ENCODE results near the gene PCSK6.

The PCSK6 gene

DNA sequence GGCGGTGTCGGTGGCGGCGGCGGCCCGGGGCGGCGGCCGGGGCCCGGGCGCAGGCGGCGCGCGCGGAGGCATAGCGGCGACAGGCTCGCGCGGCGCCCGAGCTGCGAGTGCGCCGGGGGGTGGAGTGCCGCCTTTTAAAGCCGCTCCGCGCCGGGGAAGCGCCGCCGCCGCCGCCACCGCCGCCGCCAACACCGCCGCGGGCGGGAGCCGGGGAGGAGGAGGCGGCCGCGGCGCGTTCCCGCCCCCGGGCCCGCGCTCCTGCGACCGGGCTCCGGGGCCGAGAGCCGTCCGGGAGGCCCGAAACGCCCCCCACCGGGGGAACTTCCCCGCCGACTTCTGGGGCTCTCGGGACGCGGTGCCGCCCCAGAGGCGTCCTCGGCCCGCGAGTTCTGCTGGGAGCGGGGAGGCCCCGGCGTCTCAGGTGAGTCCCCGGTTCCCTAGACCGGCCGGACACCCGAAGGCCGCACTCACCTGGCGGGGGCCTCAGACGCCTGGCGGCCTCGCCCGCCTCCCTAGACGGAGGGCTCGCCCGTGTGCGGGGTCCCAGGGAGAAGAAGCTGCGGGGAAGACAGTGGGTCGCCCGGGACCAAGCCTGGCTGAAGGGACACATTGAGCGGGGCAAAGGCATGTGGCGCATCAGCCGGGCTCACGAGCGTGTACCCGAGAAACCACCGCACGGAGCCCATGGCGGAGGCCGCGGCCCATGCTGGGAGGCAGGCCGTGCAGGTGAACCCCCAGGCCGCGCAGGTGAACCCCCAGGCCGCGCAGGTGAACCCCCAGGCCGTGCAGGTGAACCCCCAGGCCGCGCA lies at the start of gene PCSK6:
Gene PCSK6, minus strand, starts transcription at position 109 of the 809 bp plus-strand sequence. Its CDS starts 37 bp downstream, at position 72.
- no peak for DNase-seq

DNA sequence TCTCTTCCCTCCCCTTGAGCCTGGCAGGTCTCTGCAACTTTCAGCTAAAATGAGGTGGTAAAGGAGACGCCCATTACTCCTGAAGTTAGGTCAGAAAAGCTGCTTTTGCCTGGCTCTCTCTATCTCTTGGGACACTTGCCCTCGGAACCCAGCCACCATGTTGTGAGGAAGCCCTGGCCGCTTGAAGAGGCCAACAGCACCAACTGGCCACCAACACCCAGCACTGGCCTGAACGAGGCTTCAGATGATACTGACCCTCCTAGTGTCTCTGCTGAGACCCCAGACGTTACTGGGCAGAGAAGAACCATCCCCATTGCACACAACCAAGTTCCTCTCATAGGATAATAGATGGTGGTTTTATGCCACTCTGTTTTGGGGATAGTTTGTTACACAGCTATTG lies 49.5 kb upstream of the PCSK6 start:
- DNase-seq: no peak

DNA sequence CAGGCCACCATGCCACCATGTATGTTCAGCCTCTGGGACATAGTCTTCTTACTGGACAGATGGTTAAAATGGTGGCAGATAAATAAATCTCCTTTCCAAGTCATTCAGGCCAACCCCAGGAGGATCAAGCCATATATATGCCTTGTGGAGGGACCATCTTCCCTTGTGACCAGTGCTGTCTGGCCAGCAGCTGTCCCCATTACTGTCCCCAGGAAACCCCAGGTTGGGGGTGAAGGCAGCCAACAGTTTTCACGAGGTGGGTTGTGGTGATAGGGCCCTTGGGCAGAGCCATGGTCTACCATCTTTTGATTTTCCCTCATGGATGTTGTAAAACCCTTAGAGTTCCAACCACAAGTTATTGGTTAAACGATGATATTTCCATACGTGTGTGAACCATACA lies 48.7 kb upstream of the PCSK6 start:
- DNase-seq: no peak

DNA sequence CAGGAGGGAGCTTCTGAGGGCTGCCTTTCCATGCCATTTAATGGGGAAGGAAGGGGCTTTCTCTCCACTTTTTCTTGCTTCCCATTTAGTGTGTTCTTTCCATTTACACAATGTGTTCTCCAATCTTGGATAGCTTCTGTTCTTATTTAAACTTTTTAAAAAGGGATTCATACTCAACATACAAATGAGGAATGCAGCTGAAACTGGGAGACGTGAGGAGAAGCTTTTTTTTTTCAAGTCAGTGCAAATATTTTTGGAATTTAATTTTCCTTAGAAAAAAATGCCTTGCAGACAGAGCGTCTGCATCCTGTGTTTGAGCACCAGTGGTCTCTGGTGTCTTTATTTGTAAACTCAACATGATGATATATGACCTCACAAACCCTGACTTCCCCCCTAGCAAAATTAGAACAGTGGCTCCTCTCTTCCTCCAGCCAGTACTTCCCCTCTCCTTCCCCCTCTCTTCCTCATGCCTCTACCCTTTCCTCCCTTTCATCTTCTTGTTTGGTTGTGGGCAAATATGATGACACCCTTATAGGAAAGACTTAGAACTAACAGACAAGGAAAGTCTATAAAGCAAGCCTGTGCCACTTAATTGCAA lies 48.1 kb upstream of the PCSK6 start:
- DNase-seq: no peak

DNA sequence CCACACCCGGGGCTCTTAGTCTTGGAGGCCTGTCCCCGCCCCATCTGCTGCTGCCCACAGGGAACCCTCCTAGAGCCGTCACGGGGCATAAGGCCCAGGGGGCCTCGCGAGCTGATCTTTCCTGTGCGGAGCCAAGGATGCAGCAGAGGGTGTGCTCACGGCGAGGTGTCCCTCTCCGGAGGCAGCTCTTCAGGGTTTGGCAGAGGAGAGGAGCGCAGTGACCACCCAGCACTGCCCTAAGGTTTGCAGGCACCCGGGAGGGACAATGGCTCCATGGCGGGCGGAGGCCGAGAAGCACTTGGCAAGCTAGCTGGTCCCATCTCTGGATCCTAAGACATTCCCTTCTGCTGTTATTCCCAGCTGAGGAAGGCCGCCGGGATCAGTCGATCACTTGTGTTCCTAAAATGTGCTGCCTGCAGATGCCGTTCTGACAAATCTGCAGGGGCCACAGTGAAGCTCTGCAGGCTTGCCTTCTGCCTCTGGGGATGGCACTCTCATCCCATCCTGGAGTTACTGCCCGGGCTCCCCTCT lies 47.4 kb upstream of the PCSK6 start:
- no peak for DNase-seq

DNA sequence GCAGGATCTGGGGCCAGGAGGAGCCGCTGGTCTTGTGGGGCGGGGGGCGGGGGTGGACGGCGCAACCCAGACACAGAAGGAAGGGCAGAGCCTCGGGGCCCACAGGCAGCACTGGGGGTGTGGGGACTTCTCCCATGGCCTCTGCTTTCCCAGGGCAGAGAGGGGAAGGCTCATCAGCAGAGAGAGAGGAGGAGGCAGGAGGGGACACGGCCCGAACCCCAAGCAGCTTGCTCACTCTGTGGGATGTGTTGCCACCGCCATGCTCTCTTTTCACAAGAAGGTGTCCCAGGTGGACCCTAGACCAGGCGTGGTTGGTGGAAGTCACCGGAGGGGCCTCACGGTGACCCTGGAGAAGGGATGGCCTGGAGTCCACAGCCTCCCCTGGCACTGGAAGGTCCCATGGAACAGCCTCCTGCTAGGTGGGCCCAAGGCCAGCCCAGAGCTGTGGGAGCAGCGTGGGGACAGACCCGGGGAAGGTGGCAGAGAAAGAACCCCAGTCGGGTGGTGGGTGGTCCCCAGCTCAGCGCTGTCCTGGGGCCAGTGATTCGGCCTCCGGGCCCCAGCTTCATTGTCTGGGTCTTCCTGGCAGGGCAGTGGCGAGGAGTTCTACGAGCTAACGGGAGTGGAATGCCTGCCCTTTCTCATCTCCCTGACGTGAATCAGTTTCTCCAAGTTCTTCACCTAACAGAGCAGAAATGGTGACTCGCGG lies 46.8 kb upstream of the PCSK6 start:
- DNase-seq: no peak

DNA sequence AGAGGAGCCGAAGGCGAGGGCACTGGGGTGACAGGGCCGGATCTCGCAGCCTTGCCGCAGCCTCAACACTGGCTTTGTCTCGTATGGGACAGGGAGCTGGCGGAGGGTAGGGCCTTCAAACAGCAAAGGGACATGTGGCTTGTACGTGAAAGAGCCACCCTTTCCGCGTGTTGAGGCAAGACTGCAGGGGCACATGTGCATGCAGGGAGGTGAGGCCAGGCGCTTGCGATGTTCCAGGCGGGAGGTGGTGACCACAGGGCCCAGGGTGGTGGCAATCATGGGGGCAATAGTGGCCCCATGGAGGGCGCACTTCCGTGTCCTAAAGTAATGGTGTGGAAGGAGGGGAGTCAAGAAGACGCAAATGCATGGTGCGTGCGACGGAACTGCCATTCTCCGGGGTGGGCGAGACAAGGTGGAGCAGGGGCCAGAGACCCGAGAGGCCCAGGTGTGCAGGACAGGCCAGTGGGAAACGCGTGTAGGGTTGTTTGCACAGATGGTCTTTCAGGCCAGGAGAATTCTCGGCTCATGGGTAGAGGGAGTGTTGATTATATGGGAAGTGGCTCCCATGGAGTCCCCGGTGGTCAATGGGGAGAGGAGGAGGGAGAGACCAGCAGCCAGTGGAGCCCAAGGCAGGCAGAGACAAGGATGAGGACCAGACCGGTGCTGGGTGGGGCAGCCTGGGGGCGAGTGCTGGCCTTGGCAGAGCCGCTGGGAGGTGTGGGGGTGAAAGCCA lies 45.8 kb upstream of the PCSK6 start:
- DNase-seq: no peak

DNA sequence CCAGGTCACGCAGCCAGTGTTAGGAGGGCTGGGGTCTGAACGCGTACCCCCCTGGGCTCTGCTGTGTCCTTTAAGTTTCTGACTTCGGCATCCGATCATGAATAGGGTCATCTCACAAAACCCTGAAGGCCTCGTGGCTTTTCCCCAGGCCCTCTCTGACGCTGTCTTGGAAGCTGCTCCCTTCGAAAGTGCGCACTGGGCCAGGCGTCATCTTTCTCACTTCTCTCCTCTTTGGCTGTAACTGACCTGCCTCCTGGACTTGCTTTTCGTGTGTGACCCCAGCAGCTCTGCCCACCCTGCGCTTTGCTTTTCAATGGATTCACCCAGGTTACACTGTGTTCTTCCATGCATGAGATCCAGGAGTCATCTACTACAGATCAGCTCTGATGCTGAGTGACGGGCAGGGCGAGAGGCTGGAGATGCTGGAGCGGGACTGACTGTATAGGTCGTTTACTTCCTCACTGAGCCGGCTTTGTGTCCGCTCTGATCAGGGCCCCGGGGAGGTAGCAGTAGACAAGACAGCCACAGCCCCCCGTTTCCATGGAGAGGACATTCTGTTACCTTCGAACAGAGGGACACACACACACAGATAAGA lies 45.0 kb upstream of the PCSK6 start:
- no peak for DNase-seq

DNA sequence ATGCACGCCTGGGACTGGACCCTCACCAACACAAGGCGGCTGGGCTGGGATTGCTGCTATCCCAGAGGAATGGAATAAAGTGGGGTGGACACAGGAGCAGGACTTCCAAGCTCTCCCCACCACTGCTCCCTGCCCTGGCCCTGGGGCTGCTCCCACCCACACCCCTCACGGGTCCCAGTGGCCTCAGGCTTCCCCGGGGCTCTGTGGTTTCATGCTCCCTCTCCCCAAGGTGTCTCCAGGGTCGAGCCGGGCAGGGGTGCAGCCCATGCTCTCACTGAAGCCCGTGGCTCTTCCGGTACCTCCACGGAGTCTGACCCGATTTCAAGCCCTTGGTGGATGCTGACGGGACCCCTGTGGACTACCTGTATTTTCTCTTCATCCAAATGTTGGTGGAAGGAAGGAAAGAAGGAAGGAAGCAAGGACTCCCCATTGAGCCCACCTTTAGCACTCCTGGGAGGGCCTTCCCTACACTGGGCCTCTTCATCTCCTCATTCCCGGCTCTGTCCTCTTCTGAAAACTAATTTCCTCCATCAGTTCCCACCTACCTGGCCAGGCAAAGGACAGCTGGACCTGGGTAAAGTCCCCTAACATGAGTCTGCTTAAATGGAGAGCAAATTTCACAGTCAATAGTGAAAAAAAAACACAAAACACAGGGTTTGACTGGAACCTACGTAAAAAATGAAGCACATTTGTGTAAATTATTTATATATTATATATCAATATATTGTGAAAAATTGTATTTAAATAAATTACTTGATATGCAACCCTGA lies 44.0 kb upstream of the PCSK6 start:
- no peak for DNase-seq

DNA sequence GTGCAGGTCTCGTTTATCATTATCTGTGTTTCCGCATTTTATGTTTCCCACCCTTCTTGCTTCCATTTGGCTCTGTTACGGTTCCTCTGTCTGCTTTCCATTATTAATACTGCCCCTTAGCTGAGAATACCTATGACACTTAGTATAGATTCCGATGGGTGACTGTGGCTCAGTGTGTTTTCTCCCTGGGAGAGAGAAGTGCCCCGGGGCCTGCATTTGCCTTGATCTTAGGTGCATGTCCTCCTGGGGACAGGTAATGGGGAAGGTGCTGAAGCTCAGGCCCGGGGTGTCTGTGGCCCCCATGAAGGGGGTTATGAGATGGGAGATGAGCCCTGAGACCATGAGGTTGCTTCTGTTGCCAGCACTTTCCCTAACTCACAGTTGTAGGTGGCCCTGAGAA lies 43.4 kb upstream of the PCSK6 start:
- DNase-seq: no peak

DNA sequence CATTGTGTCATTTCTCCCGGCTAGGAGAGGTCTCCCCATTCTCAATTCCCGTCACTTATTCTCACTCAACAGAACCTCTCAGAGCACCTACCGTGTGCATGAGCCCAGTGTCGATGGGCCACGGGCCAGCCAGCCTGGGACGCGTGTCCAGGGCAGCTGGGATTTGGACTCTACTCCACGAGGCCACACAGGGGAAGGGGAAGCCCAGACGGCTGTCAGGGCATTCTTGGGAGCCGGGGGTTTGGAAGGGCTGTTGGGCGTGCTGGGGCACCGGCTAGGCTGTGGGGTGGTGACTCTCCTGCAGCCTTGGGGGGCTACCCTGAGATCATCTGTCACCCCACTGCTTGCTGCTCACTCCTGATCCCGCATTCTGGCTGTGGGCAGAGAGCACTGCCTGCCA lies 41.7 kb upstream of the PCSK6 start:
- no peak for DNase-seq

DNA sequence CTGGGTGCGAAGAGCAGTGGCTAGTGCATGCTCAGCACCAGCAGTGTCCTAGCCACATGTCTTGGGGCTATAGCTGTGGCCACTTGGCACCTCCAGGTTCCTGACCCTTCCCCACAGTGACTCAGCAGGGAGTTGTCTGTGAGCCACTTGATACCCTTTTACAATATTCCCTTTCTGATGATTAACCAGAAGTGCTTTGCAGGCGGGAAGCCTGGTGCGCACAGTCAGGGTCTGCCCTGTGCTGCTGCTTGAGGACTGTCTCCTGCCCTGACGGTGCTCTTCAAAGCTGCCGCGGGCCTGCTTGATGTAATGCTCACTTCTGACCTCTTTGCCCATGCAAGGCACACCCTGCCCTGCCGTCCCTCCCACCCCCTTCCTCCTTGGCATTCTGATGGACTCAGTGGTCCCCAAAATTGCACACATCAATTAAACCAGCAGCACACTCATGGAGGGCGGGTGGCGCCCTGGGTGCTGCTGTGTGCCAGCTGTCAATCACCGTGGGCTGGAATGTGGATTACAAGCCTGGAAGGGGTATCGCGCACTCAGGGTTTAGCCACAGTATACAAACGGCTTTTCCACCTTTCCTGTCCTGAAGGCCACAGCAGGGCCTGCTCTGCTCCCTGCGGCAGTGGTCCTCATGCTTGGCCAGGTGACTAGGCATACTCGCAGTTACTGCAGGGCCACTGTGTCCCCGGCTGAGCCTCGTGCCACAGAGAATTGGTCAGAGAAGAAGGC lies 40.9 kb upstream of the PCSK6 start:
- no peak for DNase-seq

DNA sequence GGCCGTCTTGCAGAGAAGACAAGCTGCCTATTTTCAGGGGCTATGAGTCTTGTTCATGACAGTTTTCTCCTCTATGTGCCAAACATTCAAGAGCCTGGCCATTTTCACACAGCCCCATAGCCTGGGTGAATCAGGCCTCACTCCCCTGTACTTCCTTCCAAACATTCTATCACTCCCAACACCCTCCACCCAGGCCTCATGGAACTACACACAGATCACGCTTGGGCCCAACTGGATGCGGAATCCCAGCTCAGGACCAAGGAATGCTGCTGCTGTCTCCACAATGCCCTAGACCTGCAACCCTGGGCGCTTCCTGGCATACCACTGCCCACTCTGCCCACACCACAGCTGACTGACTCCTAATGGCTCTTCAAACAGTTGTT lies 39.4 kb upstream of the PCSK6 start:
- DNase-seq: no peak

DNA sequence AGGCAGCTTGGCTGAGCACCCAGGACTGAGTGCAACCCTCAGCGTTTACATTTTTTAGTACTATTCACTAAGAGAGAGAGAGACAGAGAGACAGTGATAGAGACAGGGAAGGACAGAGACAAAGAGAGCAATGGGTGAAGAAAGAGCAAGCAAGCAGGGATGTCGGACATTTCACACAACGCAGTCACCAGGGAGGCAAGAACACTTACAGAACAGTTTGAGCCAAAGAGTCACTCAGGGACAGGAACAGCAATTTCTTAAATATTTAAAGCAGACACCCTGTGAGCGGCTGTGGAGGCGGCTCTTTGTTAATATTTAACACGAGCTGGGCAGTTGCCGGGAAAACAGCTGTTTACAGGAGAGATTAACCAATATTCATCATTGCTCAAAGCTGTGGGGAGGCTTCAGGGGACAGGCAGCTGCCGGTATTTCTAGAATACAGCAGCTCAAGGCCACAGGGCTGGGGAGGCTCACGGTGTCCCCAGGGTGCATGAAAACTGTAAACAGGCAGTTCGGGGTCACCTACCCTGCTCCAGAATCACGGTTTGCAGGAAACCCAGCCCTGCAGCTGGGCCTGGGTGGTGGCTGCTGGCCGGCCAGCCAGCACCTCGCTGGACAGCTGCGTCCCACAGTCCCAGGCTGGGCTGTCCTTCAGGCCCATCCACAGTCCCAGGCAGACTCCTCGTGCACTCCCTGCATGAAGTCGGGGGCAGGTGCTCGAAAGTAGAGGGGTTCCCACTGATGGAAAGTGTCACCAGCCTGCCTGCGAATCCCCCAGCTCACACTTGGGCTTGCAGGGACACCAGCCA lies 38.8 kb upstream of the PCSK6 start:
- no peak for DNase-seq

DNA sequence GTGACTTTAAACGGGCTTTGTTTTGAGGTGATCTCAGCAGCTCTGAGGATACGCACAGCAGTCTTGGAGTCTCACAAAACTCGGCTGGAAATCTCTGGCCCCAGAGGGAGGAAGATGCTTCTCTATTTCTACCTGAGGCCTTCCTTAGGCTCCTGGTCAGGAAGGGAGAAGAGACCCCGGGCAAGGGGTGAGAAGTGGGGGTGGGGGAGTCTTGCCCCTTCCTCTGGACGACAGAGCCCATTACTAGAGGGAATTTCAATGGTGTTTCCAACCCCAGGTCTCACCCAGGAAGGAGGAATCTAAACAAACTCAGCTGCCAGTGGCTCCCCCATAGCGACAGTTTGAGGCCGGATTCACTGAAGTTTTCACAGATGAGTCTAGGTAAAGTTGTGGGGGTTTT lies 37.4 kb upstream of the PCSK6 start:
- no peak for DNase-seq

DNA sequence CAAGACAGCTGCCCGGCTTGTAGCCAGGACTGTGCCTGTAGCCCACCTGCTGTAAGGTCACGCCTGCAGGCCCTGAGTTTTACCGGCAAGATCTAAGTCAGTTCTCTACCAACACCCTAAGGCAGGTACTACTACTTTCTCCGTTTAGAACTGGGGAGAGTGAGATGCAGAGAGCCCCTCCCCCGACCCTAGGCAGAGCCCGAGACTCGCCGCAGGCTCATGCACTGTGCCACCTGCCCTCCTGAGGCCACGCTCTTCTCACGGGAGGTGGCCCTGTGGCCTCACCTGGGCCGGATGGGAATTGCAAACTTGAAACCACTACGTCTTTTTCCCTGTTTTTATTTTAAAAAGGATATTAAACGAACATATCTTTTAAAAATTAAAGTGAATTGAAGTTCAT lies 36.9 kb upstream of the PCSK6 start:
- DNase-seq: no peak

DNA sequence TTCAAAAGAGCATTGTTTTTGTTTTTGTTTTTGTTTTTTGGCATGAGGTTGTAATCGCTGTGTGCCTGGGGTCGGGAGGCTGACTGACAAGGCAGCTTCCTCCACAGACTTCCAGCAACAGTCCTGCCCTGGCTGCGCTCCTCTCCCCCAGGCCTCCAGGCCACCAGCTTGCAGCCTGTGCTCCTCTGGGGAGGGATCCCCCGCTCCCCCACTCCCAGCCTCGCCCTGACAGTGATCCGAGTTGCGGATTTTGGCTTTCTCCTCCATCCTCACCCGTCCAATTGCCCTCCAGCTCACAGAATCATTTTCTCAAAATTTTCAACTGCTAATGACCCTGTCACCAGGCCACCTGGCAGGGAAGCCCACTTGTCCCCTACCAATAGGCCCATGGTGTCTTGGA lies 36.5 kb upstream of the PCSK6 start:
- no peak for DNase-seq

DNA sequence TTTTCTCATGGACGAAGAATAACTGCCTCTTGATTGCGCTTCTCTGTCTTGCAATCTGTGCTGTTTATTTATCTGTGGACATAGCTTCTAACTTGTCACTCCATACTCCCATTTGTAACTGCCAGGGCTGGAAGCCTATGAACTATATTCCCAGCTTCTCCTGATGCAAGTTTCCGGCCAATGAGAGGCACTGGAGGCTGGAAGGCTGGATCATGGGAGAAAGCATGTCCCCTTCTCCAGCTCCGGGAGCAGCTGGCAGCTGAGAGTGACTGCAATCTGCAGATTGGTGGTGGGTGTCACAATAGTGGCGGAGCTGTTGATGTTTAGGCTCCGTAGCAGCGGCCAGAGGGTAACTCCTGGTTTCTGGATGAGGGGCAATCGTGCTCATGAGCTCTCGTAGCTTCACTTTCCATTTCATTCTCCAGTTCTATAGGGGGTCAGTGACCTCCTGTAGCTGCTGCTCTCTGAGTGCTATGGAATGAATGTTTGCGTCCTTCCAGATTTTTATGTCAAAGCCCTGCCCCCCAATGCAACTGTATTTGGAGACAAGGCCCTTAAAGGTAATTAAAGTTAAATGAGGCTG lies 35.7 kb upstream of the PCSK6 start:
- DNase-seq: no peak

DNA sequence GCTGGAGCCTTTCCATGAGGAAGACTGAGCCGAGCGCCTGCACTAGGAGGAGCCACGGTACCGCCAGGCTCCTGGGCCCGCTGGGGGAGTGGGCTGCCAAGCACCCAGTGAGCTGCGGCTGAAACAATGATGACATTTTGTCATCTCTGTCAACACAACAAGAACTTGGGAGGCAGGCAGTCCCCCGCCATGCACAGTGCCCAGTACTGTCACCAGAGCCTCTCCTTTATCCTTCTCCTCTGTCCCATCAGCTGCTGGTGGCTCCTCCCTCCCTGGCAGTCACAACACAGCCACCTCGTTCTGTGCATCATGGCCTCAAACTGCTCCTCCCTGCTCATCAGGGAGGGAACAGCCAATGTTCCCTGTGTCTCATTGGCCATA lies 34.0 kb upstream of the PCSK6 start:
- DNase-seq: no peak
